ENCODE data around the gene MAP2K5.

- TF ChIP-seq TP53 (CRISPR knock-in tag; IDR thresholded peaks at IDR 0.05) (no peak), NR2C2 (CRISPR knock-in tag; IDR thresholded peaks at IDR 0.05) (peak; percentile 68), CTCF (IDR thresholded peaks at IDR 0.05) (no peak), ZNF532 (CRISPR knock-in tag; IDR thresholded peaks at IDR 0.05; ENCODE audit: borderline replicate concordance) (no peak), ETV6 (CRISPR knock-in tag; IDR thresholded peaks at IDR 0.05) (no peak), ELF4 (CRISPR knock-in tag; IDR thresholded peaks at IDR 0.05; ENCODE audit: low read depth) (no peak), GTF2I (CRISPR knock-in tag; conservative IDR thresholded peaks at IDR 0.05) (no peak), ATF1 (CRISPR knock-in tag; IDR thresholded peaks at IDR 0.05) (no peak), ESRRA (CRISPR knock-in tag; IDR thresholded peaks at IDR 0.05; ENCODE audit: borderline replicate concordance) (no peak), SMAD4 (CRISPR knock-in tag; IDR thresholded peaks at IDR 0.05) (no peak), ZNF416 (CRISPR knock-in tag; IDR thresholded peaks at IDR 0.05) (no peak), TCF7 (CRISPR knock-in tag; IDR thresholded peaks at IDR 0.05; ENCODE audit: low read depth) (no peak), MAX (CRISPR knock-in tag; IDR thresholded peaks at IDR 0.05) (peak; percentile 46)
Observed at GRCh38 chr15:67542420-67543347, at the start of gene MAP2K5.

All from WTC11 (cell line).